B cell (primary cell): ENCODE data around the gene RAB11FIP3.

Experiments used
- EZH2 ChIP-seq: IDR thresholded peaks from 2 replicates; pipeline ENCODE4 v1.6.1; 2012; ENCODE audit warnings: borderline replicate concordance, low read depth, mild to moderate bottlenecking, moderate library complexity, low read length; ENCODE audit not compliant: insufficient read depth, poor library complexity, severe bottlenecking
- TF ChIP-seq, protein P1 (sequence below): fragments of 200-600 bp; IDR thresholded peaks from one replicate; pipeline ENCODE4 v1.8.0; 2022; ENCODE audit warnings: antibody characterized with exemption, mild to moderate bottlenecking

- TF ChIP-seq, protein P1, sequence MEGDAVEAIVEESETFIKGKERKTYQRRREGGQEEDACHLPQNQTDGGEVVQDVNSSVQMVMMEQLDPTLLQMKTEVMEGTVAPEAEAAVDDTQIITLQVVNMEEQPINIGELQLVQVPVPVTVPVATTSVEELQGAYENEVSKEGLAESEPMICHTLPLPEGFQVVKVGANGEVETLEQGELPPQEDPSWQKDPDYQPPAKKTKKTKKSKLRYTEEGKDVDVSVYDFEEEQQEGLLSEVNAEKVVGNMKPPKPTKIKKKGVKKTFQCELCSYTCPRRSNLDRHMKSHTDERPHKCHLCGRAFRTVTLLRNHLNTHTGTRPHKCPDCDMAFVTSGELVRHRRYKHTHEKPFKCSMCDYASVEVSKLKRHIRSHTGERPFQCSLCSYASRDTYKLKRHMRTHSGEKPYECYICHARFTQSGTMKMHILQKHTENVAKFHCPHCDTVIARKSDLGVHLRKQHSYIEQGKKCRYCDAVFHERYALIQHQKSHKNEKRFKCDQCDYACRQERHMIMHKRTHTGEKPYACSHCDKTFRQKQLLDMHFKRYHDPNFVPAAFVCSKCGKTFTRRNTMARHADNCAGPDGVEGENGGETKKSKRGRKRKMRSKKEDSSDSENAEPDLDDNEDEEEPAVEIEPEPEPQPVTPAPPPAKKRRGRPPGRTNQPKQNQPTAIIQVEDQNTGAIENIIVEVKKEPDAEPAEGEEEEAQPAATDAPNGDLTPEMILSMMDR, result no peak
- no peak for TF ChIP-seq EZH2
Measured at GRCh38 chr16:411576-412265, 13.7 kb upstream of the RAB11FIP3 start.
